PC-9 (cell line): ENCODE measurements around the gene PACRG. TPM values are rescaled to one million over a fixed set of nuclear protein-coding genes. Genes with fewer than 3 reads are reported as not detected.

ENCODE experiments used
- BruUV-seq: library from RNA; stranded (reverse); fragments of 400-500 nt; replicated peaks from 2 replicates; lab custom pipeline; 2021; lab: Mats Ljungman, UMichigan
- CTCF ChIA-PET: fragments of 300-600 bp; sonication (Branson Sonifier 250); formaldehyde crosslinking; loops from one replicate; lab custom pipeline; 2022; ENCODE audit warnings: antibody characterized with exemption; lab: Charles Lee
- POLR2A ChIA-PET: fragments of 300-600 bp; sonication (Branson Sonifier 250); formaldehyde crosslinking; loops from one replicate; lab custom pipeline; 2022; ENCODE audit warnings: antibody characterized with exemption; ENCODE audit not compliant: unreplicated experiment; lab: Charles Lee
- DNase-seq, 2 experiments: peaks; one replicate each; pipeline versions ENCODE4 v3.0.0 to v3.0.0-alpha.2; 2015 to 2022; ENCODE audit warnings: mixed read lengths in 1 of 2
- H2AFZ ChIP-seq: fragments of 200-600 bp; sonication (generic); 2 replicates; pipeline ENCODE4 v1.8.1; 2017; ENCODE audit warnings: antibody characterized with exemption
- H3F3A ChIP-seq: fragments of 200-600 bp; sonication (generic); 2 replicates; pipeline ENCODE4 v1.8.1; 2017; ENCODE audit warnings: antibody characterized with exemption, mild to moderate bottlenecking, low read depth; ENCODE audit not compliant: insufficient read depth
- H3K27ac ChIP-seq: fragments of 200-600 bp; sonication (generic); 2 replicates; pipeline ENCODE4 v1.6.1; 2016; ENCODE audit warnings: mixed run types
- H3K27me3 ChIP-seq: fragments of 200-600 bp; sonication (generic); 2 replicates; pipeline ENCODE4 v1.6.1; 2016; ENCODE audit warnings: low read depth, mixed run types; ENCODE audit not compliant: insufficient read depth
- H3K36me3 ChIP-seq: fragments of 200-600 bp; sonication (generic); 2 replicates; pipeline ENCODE4 v1.6.1; 2016; ENCODE audit warnings: low read depth, mixed run types
- H3K4me1 ChIP-seq: fragments of 200-600 bp; sonication (generic); replicated peaks from 2 replicates; pipeline ENCODE4 v1.6.1; 2016; ENCODE audit warnings: mixed run types; ENCODE audit not compliant: insufficient read depth
- H3K4me2 ChIP-seq: fragments of 200-600 bp; sonication (generic); 2 replicates; pipeline ENCODE4 v1.6.1; 2017; ENCODE audit warnings: mixed run types
- H3K4me3 ChIP-seq: fragments of 200-600 bp; sonication (generic); 2 replicates; pipeline ENCODE4 v1.6.1; 2016; ENCODE audit warnings: mixed run types
- H3K79me2 ChIP-seq: fragments of 200-600 bp; sonication (generic); 2 replicates; pipeline ENCODE4 v1.6.1; 2017; ENCODE audit warnings: low read depth, mixed run types
- H3K9me2 ChIP-seq: fragments of 200-600 bp; sonication (generic); 2 replicates; pipeline ENCODE4 v1.8.1; 2017; ENCODE audit warnings: mild to moderate bottlenecking; ENCODE audit not compliant: insufficient read depth
- H3K9me3 ChIP-seq: fragments of 200-600 bp; sonication (generic); 2 replicates; pipeline ENCODE4 v1.8.1; 2016; ENCODE audit warnings: low read depth; ENCODE audit not compliant: insufficient read depth
- H4K20me1 ChIP-seq: fragments of 200-600 bp; sonication (generic); 2 replicates; pipeline ENCODE4 v1.8.1; 2017; ENCODE audit not compliant: insufficient read depth
- EZH2 ChIP-seq: fragments of 200-600 bp; sonication (generic); IDR thresholded peaks from 2 replicates; pipeline ENCODE4 v1.8.0; 2017; ENCODE audit warnings: antibody characterized with exemption, low read depth
- intact Hi-C: fragments of 100-400 bp; cut with micrococcal nuclease; formaldehyde crosslinking; loops from one replicate; pipeline ENCODE4 v1.10.0; 2022; ENCODE audit not compliant: unreplicated experiment
- total RNA-seq: library from RNA; stranded (reverse); gene quantifications from 2 replicates; pipeline ENCODE4 v1.2.3, GENCODE V29; 2021
- TF ChIP-seq, protein P1 (sequence below): fragments of 200-600 bp; sonication (generic); conservative IDR thresholded peaks from 2 replicates; pipeline ENCODE4 v1.6.1; 2017; ENCODE audit warnings: mixed run types, antibody characterized with exemption, mild to moderate bottlenecking, moderate library complexity

The PACRG gene
- total RNA-seq, 1 experiment from 2014 or later, result not detected

- Histone ChIP-seq H3K4me3 (no peak overlapping the region), H3K9me3 (no peaks in the 10 kb centered on the region; the same call in 1 of the 2 replicates), H3K36me3 (no peaks in the 10 kb centered on the region), H3K79me2 (no peaks in the 10 kb centered on the region), H3K27me3 (peaks cover 13% of the 10 kb centered on the region), H3F3A (no peaks in the 10 kb centered on the region), H3K9me2 (no peaks in the 10 kb centered on the region), H3K4me2 (no peak overlapping the region), H4K20me1 (no peaks in the 10 kb centered on the region), H3K27ac (no peak overlapping the region), H3K4me1 (no peaks in the 10 kb centered on the region), H2AFZ (no peak overlapping the region)
- ChIA-PET CTCF (no interaction called here), POLR2A (no interaction called here)
- DNase-seq, result no peak
- no TSS peak for BruUV-seq
- TF ChIP-seq, protein P1, sequence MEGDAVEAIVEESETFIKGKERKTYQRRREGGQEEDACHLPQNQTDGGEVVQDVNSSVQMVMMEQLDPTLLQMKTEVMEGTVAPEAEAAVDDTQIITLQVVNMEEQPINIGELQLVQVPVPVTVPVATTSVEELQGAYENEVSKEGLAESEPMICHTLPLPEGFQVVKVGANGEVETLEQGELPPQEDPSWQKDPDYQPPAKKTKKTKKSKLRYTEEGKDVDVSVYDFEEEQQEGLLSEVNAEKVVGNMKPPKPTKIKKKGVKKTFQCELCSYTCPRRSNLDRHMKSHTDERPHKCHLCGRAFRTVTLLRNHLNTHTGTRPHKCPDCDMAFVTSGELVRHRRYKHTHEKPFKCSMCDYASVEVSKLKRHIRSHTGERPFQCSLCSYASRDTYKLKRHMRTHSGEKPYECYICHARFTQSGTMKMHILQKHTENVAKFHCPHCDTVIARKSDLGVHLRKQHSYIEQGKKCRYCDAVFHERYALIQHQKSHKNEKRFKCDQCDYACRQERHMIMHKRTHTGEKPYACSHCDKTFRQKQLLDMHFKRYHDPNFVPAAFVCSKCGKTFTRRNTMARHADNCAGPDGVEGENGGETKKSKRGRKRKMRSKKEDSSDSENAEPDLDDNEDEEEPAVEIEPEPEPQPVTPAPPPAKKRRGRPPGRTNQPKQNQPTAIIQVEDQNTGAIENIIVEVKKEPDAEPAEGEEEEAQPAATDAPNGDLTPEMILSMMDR, result no peak
- TF ChIP-seq EZH2, result no peak
- intact Hi-C loops, result no loop called here
These were observed 86.7 kb downstream of the PACRG start for GRCh38 chr6:162814426-162814973.

DNA sequence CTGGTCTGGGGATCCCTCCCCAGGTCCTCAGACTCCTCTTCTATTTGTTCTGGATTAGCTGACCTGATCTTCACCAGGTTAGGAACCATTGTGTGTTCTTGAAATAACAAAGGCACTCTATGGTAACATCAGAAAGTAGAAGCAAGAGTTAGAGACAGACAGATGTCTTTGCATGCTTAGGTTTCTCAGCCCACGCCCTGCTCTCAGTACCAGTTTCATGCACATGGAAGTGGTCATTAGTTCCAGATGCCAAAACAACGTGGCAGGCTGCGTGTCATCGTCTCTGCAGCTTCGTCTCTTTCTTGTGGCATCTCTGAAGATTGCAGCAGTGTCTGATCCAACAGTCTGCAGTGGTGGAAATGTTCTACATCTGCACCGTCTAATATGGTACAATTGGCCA lies 89.4 kb downstream of the PACRG start:
- no peak overlapping the region for H3K4me3 ChIP-seq
- no peaks in the 10 kb centered on the region for H4K20me1 ChIP-seq
- no peaks in the 10 kb centered on the region for H3K79me2 ChIP-seq
- H3K36me3 ChIP-seq, result no peaks in the 10 kb centered on the region
- no peak for TF ChIP-seq EZH2
- TF ChIP-seq, protein P1, result no peak
- no peak overlapping the region for H3K4me2 ChIP-seq
- no peaks in the 10 kb centered on the region for H3F3A ChIP-seq
- CTCF ChIA-PET, result no interaction called here
- H3K4me1 ChIP-seq, result no peaks in the 10 kb centered on the region
- POLR2A ChIA-PET, result no interaction called here
- peaks cover 13% of the 10 kb centered on the region for H3K27me3 ChIP-seq
- no peak for DNase-seq
- intact Hi-C loops, result no loop called here
- no peak overlapping the region for H2AFZ ChIP-seq
- no TSS peak for BruUV-seq
- H3K27ac ChIP-seq, result no peak overlapping the region
- no peaks in the 10 kb centered on the region for H3K9me2 ChIP-seq
- no peaks in the 10 kb centered on the region for H3K9me3 ChIP-seq

- no peaks in the 10 kb centered on the region for H3K4me1 ChIP-seq
- CTCF ChIA-PET, result no interaction called here
- no peaks in the 10 kb centered on the region for H3K9me2 ChIP-seq
- H2AFZ ChIP-seq, result no peak overlapping the region
- no peaks in the 10 kb centered on the region for H3K9me3 ChIP-seq
- POLR2A ChIA-PET, result no interaction called here
- no peak overlapping the region for H3K4me3 ChIP-seq
- H3F3A ChIP-seq, result no peaks in the 10 kb centered on the region
- H4K20me1 ChIP-seq, result no peaks in the 10 kb centered on the region
- no peak for DNase-seq
- H3K79me2 ChIP-seq, result no peaks in the 10 kb centered on the region
- no peaks in the 10 kb centered on the region for H3K36me3 ChIP-seq
- intact Hi-C loops, result no loop called here
- no peak overlapping the region for H3K4me2 ChIP-seq
- peaks cover 13% of the 10 kb centered on the region for H3K27me3 ChIP-seq
- no peak overlapping the region for H3K27ac ChIP-seq
- TF ChIP-seq, protein P1, result no peak
- no TSS peak for BruUV-seq
These were observed 91.5 kb downstream of the PACRG start for GRCh38 chr6:162819284-162819683.
